ENCODE measurements around the gene ANXA11. TPM values are rescaled to one million over a fixed set of nuclear protein-coding genes. Genes with fewer than 3 reads are reported as not detected.

ANXA11 gene
- total and polyA plus RNA-seq, 9 of the 15 experiments (the other 6 are each of a cell fraction or from before 2014, with no cell fraction given): 43.6 to 212 (median 109) TPM

DNA sequence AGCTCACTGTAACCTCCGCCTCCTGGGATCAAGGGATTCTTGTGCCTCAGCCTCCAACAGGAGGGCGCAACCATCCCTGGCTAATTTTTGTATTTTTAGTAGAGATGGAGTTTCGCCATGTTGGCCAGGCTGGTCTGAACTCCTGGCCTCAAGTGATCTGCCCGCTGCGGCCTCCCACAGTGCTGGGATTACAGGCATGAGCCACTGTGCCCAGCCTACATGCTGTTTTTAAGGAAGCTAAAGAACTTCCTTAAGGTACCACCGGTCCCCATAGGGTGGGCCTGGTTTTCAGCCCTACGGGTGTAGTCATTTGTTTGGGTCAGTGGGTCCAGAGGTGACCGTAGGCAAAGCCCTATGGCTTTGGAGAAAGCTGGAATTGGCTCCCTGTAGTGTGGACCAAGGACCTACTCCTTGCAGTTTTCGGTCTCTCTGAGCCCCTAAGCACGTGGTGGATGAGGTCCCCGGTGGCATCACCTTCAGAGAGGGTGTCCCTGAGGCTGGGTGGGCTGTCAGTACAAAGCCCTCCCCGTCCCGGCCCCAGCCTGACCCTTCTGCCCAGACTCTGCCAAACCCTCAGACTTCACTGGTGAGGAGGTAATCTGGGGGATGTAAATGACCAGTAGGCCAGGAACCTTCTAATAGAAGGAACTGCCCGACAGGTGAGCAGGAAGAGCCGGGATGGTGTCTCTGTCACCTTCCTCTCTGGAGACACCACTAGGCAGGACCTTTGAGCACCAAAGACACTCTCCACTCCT lies 30.5 kb downstream of the ANXA11 start (continued):
- no peak for TF ChIP-seq ZNF217 (CRISPR knock-in tag; IDR thresholded peaks at IDR 0.05)
- TF ChIP-seq ZNF778 (CRISPR knock-in tag; IDR thresholded peaks at IDR 0.05): no peak

DNA sequence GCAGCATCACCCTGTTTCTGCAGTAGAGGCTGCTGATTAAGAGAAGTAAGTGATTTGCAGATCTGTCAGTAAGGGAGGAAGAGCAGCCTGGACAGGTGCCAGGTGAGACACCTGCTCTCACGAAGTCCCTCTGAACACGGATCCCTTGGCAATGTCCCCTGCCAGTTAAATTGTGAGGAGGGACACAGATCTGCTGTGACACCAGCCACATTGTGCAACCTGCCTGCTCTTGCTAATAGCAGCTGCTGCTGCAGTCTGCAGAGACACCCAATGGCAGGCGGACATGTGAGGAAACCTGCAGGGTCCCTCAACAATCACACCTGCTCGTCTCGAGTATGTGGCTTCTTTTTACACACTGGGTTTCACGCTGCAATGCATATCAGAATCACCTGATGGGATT lies 31.9 kb downstream of the ANXA11 start:
- TF ChIP-seq ZNF551 (CRISPR knock-in tag; IDR thresholded peaks at IDR 0.05) (no peak), ZKSCAN3 (CRISPR knock-in tag; IDR thresholded peaks at IDR 0.05) (no peak), NFIC (IDR thresholded peaks at IDR 0.05) (peak; percentile 43; the same call in 1 of the 2 replicates), ZNF239 (CRISPR knock-in tag; IDR thresholded peaks at IDR 0.05) (no peak), SETDB1 (IDR thresholded peaks at IDR 0.05; ENCODE audit: low read length) (no peak), XRCC5 (IDR thresholded peaks at IDR 0.05; ENCODE audit: low read depth, low read length) (0 out of 2 replicates have a peak, but pooled peaks have one; percentile 32)

More for the DNA sequence above, 31.9 kb downstream of the ANXA11 start:
- H3K79me2 ChIP-seq (ENCODE audit: control insufficient read depth, insufficient read depth, low read length): peaks cover 25% of the 10 kb centered on the region; the same call in 2 of the 3 replicates
- no peak overlapping the region for H3K4me2 ChIP-seq (ENCODE audit: insufficient read depth, low read length)
- BruUV-seq (replicated peaks): no TSS peak
- H3K4me3 ChIP-seq: no peak overlapping the region
- H2AFZ ChIP-seq (ENCODE audit: low read depth, low read length): no peak overlapping the region
- H4K20me1 ChIP-seq (replicated peaks; ENCODE audit: control insufficient read depth, insufficient read depth, low read length): peaks cover 8% of the 10 kb centered on the region; the same call in 1 of the 2 replicates
- DNase-seq (ENCODE audit: extremely low read depth in 1 of 4, low spot score in 3 of 4) (no peak), FAIRE-seq (no peak), ATAC-seq (no peak)
- CTCF ChIA-PET (ENCODE audit: low intra/inter-chr PET ratio): no interaction called here
- H3K27ac ChIP-seq (ENCODE audit: extremely low read depth, low read depth, low read length): no peak overlapping the region
- H3K9me1 ChIP-seq (ENCODE audit: control insufficient read depth, insufficient read depth, low read length): peaks cover 3% of the 10 kb centered on the region
- POLR2A ChIA-PET: interaction anchor here (1.8 kb wide), 1 partner anchor 14 kb away, joined by 6 read pairs; no protein-coding TSS in a partner anchor
- H3K36me3 ChIP-seq (ENCODE audit: control insufficient read depth, insufficient read depth, low read length): peaks cover 56% of the 10 kb centered on the region
- in situ Hi-C loops (cut with MboI): no loop called here
- no peaks in the 10 kb centered on the region for H3K27me3 ChIP-seq (ENCODE audit: control insufficient read depth in 2 of 2, insufficient read depth in 2 of 2, low read length in 2 of 2)
- H3K9me3 ChIP-seq (replicated peaks; ENCODE audit: control insufficient read depth, insufficient read depth, low read depth, low read length): no peaks in the 10 kb centered on the region
- intact Hi-C loops (cut with micrococcal nuclease): no loop called here
- no peak overlapping the region; a peak in 1 of 4 replicates for H3K9ac ChIP-seq (ENCODE audit: insufficient read depth in 1 of 2, low read depth in 2 of 2, low read length in 2 of 2)
- 78% methylated on average over 6 of the region's 6 CpGs for WGBS (ENCODE audit: insufficient coverage, low coverage, missing lambda C conversion rate)
- peaks cover 0 to 9% of the 10 kb centered on the region in 2 experiments; a peak in 1 of 5 replicates for H3K4me1 ChIP-seq (replicated peaks in 1 of 2; ENCODE audit: control insufficient read depth in 2 of 2, insufficient read depth in 2 of 2, low read length in 2 of 2)

All from K562 (cell line).